NT2/D1 (cell line): Measurements from ENCODE around the gene ROBO2.
A peak's percentile ranks its signal among the peaks of the same experiment; 100 is the strongest.

Experiments
- DNase-seq: peaks from one replicate; pipeline ENCODE4 v3.0.0-alpha.2; 2011; ENCODE audit warnings: low read depth, low spot score
- H3K27me3 ChIP-seq: 2 replicates; pipeline ENCODE4 v1.6.0; 2011; ENCODE audit warnings: mild to moderate bottlenecking; ENCODE audit not compliant: insufficient read length, insufficient read depth
- H3K36me3 ChIP-seq: 2 replicates; pipeline ENCODE4 v1.6.1; 2011; ENCODE audit warnings: mild to moderate bottlenecking, low read length, mixed read lengths; ENCODE audit not compliant: insufficient read depth, insufficient read length
- H3K4me1 ChIP-seq: 2 replicates; pipeline ENCODE4 v1.5.1; 2011; ENCODE audit not compliant: insufficient read depth, insufficient read length
- H3K4me3 ChIP-seq: 2 replicates; pipeline ENCODE4 v1.5.1; 2011; ENCODE audit warnings: low read depth; ENCODE audit not compliant: insufficient read length
- H3K9ac ChIP-seq: 2 replicates; pipeline ENCODE4 v1.6.0; 2011; ENCODE audit warnings: low read depth; ENCODE audit not compliant: insufficient read length
- H3K9me3 ChIP-seq: 2 replicates; pipeline ENCODE4 v1.5.1; 2011; ENCODE audit warnings: mild to moderate bottlenecking, low read length; ENCODE audit not compliant: insufficient read depth
- SUZ12 ChIP-seq: IDR thresholded peaks from 2 replicates; pipeline ENCODE4 v1.6.1; 2011; ENCODE audit not compliant: insufficient read length, insufficient read depth; ENCODE audit errors: extremely low read depth
- YY1 ChIP-seq: IDR thresholded peaks from 2 replicates; pipeline ENCODE4 v1.6.1; 2011; ENCODE audit not compliant: insufficient read length, insufficient read depth
- ZNF274 ChIP-seq: IDR thresholded peaks from 2 replicates; pipeline ENCODE4 v1.6.1; 2011; ENCODE audit warnings: mild to moderate bottlenecking, low read depth, low read length

The ROBO2 gene

GRCh38 chr3:77147836-77148578, 108.1 kb downstream of the ROBO2 start:
- H3K4me3 ChIP-seq = no peak overlapping the region
- peak; percentile 23 for DNase-seq
- no peaks in the 10 kb centered on the region for H3K4me1 ChIP-seq
- H3K9me3 ChIP-seq = no peaks in the 10 kb centered on the region
- H3K36me3 ChIP-seq = no peaks in the 10 kb centered on the region
- no peaks in the 10 kb centered on the region for H3K27me3 ChIP-seq
- H3K9ac ChIP-seq = no peak overlapping the region
- TF ChIP-seq ZNF274 (no peak), SUZ12 (no peak), YY1 (no peak)

- H3K9ac ChIP-seq = no peak overlapping the region
Measured at GRCh38 chr3:77149382-77149781, 109.5 kb downstream of the ROBO2 start.

GRCh38 chr3:77150028-77150427, 110.1 kb downstream of the ROBO2 start:
- H3K9me3 ChIP-seq = no peaks in the 10 kb centered on the region
- no peak overlapping the region for H3K9ac ChIP-seq
- H3K27me3 ChIP-seq = no peaks in the 10 kb centered on the region
- no peak for DNase-seq
- no peak overlapping the region for H3K4me3 ChIP-seq
- TF ChIP-seq ZNF274 (no peak), SUZ12 (no peak), YY1 (no peak)
- no peaks in the 10 kb centered on the region for H3K36me3 ChIP-seq
- no peaks in the 10 kb centered on the region for H3K4me1 ChIP-seq

More at GRCh38 chr3:77149382-77149781, 109.5 kb downstream of the ROBO2 start:
- DNase-seq = no peak
- no peaks in the 10 kb centered on the region for H3K9me3 ChIP-seq
- no peak overlapping the region for H3K4me3 ChIP-seq
- TF ChIP-seq YY1 (no peak), SUZ12 (no peak), ZNF274 (no peak)
- no peaks in the 10 kb centered on the region for H3K27me3 ChIP-seq
- no peaks in the 10 kb centered on the region for H3K36me3 ChIP-seq
- no peaks in the 10 kb centered on the region for H3K4me1 ChIP-seq

GRCh38 chr3:77150759-77151158, 110.9 kb downstream of the ROBO2 start:
- no peaks in the 10 kb centered on the region for H3K9me3 ChIP-seq
- no peaks in the 10 kb centered on the region for H3K36me3 ChIP-seq
- DNase-seq = no peak
- H3K4me3 ChIP-seq = no peak overlapping the region
- no peaks in the 10 kb centered on the region for H3K27me3 ChIP-seq
- no peaks in the 10 kb centered on the region for H3K4me1 ChIP-seq
- H3K9ac ChIP-seq = no peak overlapping the region
- TF ChIP-seq ZNF274 = no peak
- TF ChIP-seq SUZ12 = no peak
- no peak for TF ChIP-seq YY1

GRCh38 chr3:77158730-77159581, 119.1 kb downstream of the ROBO2 start:
- no peaks in the 10 kb centered on the region for H3K36me3 ChIP-seq
- no peak for TF ChIP-seq ZNF274
- TF ChIP-seq SUZ12 = no peak
- TF ChIP-seq YY1 = no peak
- DNase-seq = no peak
- no peak overlapping the region for H3K9ac ChIP-seq
- H3K4me3 ChIP-seq = no peak overlapping the region
- H3K9me3 ChIP-seq = no peaks in the 10 kb centered on the region
- no peaks in the 10 kb centered on the region for H3K4me1 ChIP-seq
- no peaks in the 10 kb centered on the region for H3K27me3 ChIP-seq

- no peaks in the 10 kb centered on the region for H3K27me3 ChIP-seq
- H3K36me3 ChIP-seq = no peaks in the 10 kb centered on the region
- no peak for DNase-seq
Measured at GRCh38 chr3:77160931-77161497, 121.1 kb downstream of the ROBO2 start.

GRCh38 chr3:77169823-77170222, 129.9 kb downstream of the ROBO2 start:
- Histone ChIP-seq H3K27me3 (no peaks in the 10 kb centered on the region), H3K9me3 (no peaks in the 10 kb centered on the region), H3K9ac (no peak overlapping the region), H3K4me3 (no peak overlapping the region), H3K36me3 (no peaks in the 10 kb centered on the region), H3K4me1 (no peaks in the 10 kb centered on the region)
- TF ChIP-seq YY1 (no peak), ZNF274 (no peak), SUZ12 (no peak)
- no peak for DNase-seq

More at GRCh38 chr3:77160931-77161497, 121.1 kb downstream of the ROBO2 start:
- Histone ChIP-seq H3K9ac (no peak overlapping the region), H3K9me3 (no peaks in the 10 kb centered on the region), H3K4me1 (no peaks in the 10 kb centered on the region), H3K4me3 (no peak overlapping the region)
- TF ChIP-seq SUZ12 (no peak), ZNF274 (no peak), YY1 (no peak)
